Measurements from ENCODE around the gene ADM.
A peak's percentile ranks its signal among the peaks of the same experiment; 100 is the strongest.

DNA sequence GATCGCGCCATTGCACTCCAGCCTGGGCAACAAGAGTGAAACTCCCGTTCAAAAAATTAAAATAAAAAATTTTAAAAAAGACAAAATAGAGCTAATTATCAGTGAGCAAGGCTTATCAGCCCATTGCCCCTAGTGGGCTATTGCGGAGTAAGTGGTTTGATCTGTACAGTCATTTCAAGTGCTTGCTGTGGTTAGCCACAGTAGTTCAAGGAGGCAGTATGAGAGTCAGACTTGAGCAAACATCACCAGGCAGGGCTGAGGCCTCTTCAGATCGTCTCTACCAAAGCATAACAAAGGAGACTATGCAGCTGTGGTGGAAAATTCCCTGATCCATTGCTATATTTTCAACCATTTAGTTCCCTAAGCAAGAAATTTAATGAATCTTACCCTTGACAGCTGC is 6.5 kb upstream of the ADM start:
- TF ChIP-seq, protein P1, sequence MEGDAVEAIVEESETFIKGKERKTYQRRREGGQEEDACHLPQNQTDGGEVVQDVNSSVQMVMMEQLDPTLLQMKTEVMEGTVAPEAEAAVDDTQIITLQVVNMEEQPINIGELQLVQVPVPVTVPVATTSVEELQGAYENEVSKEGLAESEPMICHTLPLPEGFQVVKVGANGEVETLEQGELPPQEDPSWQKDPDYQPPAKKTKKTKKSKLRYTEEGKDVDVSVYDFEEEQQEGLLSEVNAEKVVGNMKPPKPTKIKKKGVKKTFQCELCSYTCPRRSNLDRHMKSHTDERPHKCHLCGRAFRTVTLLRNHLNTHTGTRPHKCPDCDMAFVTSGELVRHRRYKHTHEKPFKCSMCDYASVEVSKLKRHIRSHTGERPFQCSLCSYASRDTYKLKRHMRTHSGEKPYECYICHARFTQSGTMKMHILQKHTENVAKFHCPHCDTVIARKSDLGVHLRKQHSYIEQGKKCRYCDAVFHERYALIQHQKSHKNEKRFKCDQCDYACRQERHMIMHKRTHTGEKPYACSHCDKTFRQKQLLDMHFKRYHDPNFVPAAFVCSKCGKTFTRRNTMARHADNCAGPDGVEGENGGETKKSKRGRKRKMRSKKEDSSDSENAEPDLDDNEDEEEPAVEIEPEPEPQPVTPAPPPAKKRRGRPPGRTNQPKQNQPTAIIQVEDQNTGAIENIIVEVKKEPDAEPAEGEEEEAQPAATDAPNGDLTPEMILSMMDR (IDR thresholded peaks at IDR 0.05; ENCODE audit: low read length) = 0 out of 2 replicates have a peak, but pooled peaks have one; percentile 5
- TF ChIP-seq EZH2 (IDR thresholded peaks at IDR 0.05; ENCODE audit: borderline replicate concordance, low read length) = no peak
